GM21526 (cell line): Measurements from ENCODE around the gene SMYD3.
A peak's percentile ranks its signal among the peaks of the same experiment; 100 is the strongest.
"Not testable (repeated sequence)": the region's sequence is repeated elsewhere in the genome, so short reads cannot be mapped to it uniquely, and the experiment has no call there.

Source experiments
- ATAC-seq: cut with Tn5 transposase; IDR thresholded peaks from one replicate; pipeline ENCODE4 v1.9.1; 2021; ENCODE audit warnings: moderate library complexity; ENCODE audit not compliant: unreplicated experiment, low FRiP score

Gene SMYD3

GRCh38 chr1:246367041-246367440, 140.0 kb downstream of the SMYD3 start:
- ATAC-seq: no peak

GRCh38 chr1:246365708-246366107, 141.4 kb downstream of the SMYD3 start:
- no peak for ATAC-seq

GRCh38 chr1:246364415-246364941, 142.6 kb downstream of the SMYD3 start:
- ATAC-seq: peak; percentile 96

GRCh38 chr1:246357014-246357598, 150.0 kb downstream of the SMYD3 start:
- not testable (repeated sequence) for ATAC-seq

- no peak for ATAC-seq
These were observed 151.5 kb downstream of the SMYD3 start for GRCh38 chr1:246355411-246356230.

GRCh38 chr1:246351721-246352120, 155.4 kb downstream of the SMYD3 start:
- no peak for ATAC-seq

GRCh38 chr1:246350745-246351144, 156.3 kb downstream of the SMYD3 start:
- ATAC-seq: no peak

- ATAC-seq: no peak
These were observed 163.1 kb downstream of the SMYD3 start for GRCh38 chr1:246343937-246344336.

- ATAC-seq: no peak
These were observed 163.8 kb downstream of the SMYD3 start for GRCh38 chr1:246343251-246343650.

GRCh38 chr1:246338546-246338945, 168.5 kb downstream of the SMYD3 start:
- ATAC-seq: no peak

- no peak for ATAC-seq
These were observed 169.0 kb downstream of the SMYD3 start for GRCh38 chr1:246338098-246338497.

- no peak for ATAC-seq
These were observed 171.9 kb downstream of the SMYD3 start for GRCh38 chr1:246335151-246335550.

- no peak for ATAC-seq
These were observed 173.2 kb downstream of the SMYD3 start for GRCh38 chr1:246333855-246334254.

- no peak for ATAC-seq
These were observed 175.0 kb downstream of the SMYD3 start for GRCh38 chr1:246332078-246332477.

GRCh38 chr1:246329900-246330299, 177.2 kb downstream of the SMYD3 start:
- peak; percentile 99 for ATAC-seq

GRCh38 chr1:246329292-246329691, 177.8 kb downstream of the SMYD3 start:
- not testable (repeated sequence) for ATAC-seq

GRCh38 chr1:246324711-246325110, 182.4 kb downstream of the SMYD3 start:
- no peak for ATAC-seq

- not testable (repeated sequence) for ATAC-seq
These were observed 183.0 kb downstream of the SMYD3 start for GRCh38 chr1:246324033-246324432.

- ATAC-seq: no peak
These were observed 186.8 kb downstream of the SMYD3 start for GRCh38 chr1:246320286-246320685.

GRCh38 chr1:246319083-246319714, 187.9 kb downstream of the SMYD3 start:
- ATAC-seq: no peak

- no peak for ATAC-seq
These were observed 188.5 kb downstream of the SMYD3 start for GRCh38 chr1:246318622-246319021.
